ENCODE data around the gene SOX18.

Gene SOX18

DNA sequence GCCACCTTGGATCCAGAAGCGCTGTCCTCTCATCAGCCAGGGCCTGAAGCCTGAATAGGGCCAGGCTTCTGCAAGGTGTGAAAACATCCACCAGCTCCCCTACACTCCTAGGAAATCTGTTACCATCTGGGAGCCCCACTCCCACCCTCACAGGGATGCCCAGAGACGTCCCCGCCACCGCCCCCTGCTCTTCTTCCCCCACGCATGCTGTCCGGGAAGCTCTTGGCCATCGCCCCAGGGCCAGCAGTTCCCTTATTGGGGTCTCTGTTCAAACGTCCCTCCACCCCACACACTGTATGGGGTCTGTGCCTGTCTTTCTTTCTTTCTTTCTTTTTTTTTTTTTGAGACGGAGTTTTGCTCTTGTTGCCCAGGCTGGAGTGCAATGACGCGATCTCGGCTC is 26.1 kb upstream of the SOX18 start:
- Histone ChIP-seq H3K36me3 (peaks cover 0 to 44% (median 23%) of the 10 kb centered on the region in 3 donors), H3K27ac (no peak overlapping the region)
- intact Hi-C loops (cut with DNase I; ENCODE audit: low total_unique reads), result no loop called here

DNA sequence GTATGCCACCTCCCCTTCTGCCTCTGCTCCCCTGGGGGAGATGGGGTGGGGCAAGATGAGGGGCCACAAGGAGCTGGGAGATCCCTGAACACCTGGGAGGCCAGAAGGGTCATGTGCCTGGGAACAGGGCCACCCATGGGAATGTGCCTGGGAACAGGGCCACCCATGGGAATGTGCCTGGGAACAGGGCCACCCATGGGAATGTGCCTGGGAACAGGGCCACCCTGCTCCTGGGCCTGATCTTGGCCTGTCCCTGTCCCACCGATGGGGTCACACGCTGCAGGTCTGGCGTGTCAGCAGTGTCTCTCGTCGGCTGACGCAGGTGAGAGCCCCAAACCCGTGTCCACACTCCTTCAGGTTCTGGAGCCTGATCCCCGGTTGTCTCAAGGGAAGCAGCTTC is 25.5 kb upstream of the SOX18 start:
- H3K27ac ChIP-seq, result no peak overlapping the region
- intact Hi-C loops (cut with DNase I; ENCODE audit: low total_unique reads), result no loop called here
- H3K4me3 ChIP-seq, result no peak overlapping the region
- peaks cover 0 to 34% (median 30%) of the 10 kb centered on the region in 4 donors for H3K4me1 ChIP-seq
- DNase-seq, result no peak
- peaks cover 0 to 50% (median 29%) of the 10 kb centered on the region in 3 donors for H3K36me3 ChIP-seq
- H3K9me3 ChIP-seq, result no peaks in the 10 kb centered on the region
- no peaks in the 10 kb centered on the region for H3K27me3 ChIP-seq
- TF ChIP-seq, protein P1, sequence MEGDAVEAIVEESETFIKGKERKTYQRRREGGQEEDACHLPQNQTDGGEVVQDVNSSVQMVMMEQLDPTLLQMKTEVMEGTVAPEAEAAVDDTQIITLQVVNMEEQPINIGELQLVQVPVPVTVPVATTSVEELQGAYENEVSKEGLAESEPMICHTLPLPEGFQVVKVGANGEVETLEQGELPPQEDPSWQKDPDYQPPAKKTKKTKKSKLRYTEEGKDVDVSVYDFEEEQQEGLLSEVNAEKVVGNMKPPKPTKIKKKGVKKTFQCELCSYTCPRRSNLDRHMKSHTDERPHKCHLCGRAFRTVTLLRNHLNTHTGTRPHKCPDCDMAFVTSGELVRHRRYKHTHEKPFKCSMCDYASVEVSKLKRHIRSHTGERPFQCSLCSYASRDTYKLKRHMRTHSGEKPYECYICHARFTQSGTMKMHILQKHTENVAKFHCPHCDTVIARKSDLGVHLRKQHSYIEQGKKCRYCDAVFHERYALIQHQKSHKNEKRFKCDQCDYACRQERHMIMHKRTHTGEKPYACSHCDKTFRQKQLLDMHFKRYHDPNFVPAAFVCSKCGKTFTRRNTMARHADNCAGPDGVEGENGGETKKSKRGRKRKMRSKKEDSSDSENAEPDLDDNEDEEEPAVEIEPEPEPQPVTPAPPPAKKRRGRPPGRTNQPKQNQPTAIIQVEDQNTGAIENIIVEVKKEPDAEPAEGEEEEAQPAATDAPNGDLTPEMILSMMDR (IDR thresholded peaks at IDR 0.05), result no peak

More for the DNA sequence above, 26.1 kb upstream of the SOX18 start:
- no peaks in the 10 kb centered on the region for H3K27me3 ChIP-seq
- no peaks in the 10 kb centered on the region for H3K9me3 ChIP-seq
- H3K4me3 ChIP-seq, result no peak overlapping the region
- peaks cover 0 to 38% (median 33%) of the 10 kb centered on the region in 4 donors for H3K4me1 ChIP-seq
- DNase-seq, result no peak
- TF ChIP-seq, protein P1 (IDR thresholded peaks at IDR 0.05), result no peak

DNA sequence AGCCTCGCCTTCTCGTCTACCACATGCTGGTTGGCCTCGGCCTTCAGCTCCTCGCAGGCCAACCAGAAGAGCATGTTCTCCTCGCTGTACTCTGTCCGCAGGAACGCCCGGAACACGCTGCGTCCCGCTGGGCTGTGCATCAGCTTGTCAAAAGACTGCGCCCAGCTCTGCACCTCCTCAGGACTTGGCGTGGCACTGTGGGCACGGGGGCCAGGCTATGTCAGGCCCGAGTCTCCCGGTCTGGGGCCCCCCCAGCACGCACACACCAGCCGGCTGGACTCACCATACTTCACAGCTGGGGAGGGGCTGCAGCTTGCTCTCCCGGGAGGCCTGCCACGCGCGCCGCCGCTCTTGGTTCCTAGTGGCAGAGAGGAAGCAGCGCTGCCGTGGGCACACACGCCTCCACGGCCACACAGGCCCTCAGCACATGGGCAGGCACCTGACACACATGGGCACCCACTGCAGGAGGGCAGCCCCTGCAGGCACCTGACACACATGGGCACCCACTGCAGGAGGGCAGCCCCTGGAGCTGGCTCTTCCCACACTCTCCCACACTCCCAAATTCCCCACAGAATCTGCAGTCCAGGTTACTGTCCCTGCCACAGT is 24.8 kb upstream of the SOX18 start:
- no peak for DNase-seq
- TF ChIP-seq, protein P1 (IDR thresholded peaks at IDR 0.05), result no peak
- intact Hi-C loops (cut with DNase I; ENCODE audit: low total_unique reads), result no loop called here
- H3K9me3 ChIP-seq, result no peaks in the 10 kb centered on the region
- H3K27me3 ChIP-seq, result no peaks in the 10 kb centered on the region
- H3K4me1 ChIP-seq, result peaks cover 0 to 32% (median 29%) of the 10 kb centered on the region in 4 donors
- H3K27ac ChIP-seq, result no peak overlapping the region
- no peak overlapping the region for H3K4me3 ChIP-seq
- H3K36me3 ChIP-seq, result peaks cover 0 to 56% (median 30%) of the 10 kb centered on the region in 3 donors

DNA sequence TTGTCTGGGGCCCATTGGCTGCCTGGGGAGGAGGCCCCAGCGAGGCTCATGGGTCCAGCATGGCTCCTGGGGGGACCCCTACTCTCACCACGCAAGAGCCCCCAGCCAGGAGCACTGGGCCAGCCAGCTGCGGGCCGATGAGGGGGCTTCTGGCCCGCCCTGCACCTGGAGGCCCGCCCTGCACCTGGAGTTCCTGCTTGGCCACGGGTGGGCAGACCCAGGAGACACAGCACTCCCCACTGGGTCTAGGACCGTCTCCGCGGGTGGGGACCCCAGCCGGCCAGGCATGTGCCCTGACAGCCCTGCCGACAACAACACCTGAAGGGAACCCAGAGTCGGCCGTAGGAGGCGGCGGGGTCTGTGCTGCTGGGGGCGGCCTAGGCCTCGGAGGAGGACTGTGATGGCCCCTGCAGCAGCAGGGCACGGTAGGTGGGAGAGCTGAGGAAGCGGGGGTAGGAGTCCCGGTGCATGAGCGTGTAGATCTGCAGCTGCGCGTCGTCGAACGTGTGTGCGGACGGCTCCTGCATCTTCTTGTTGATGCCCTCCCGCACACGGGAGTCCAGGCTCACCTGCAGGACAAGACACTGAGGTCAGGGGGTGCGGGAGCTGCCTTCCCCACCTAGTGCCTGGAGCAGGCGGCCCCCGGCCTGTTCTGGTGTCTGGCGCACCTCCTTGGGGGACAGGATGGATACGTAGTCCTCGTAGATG is 24.2 kb upstream of the SOX18 start:
- Histone ChIP-seq H3K4me1 (peaks cover 0 to 25% (median 23%) of the 10 kb centered on the region in 4 donors), H3K4me3 (no peak overlapping the region), H3K36me3 (peaks cover 0 to 57% (median 30%) of the 10 kb centered on the region in 3 donors), H3K27me3 (no peaks in the 10 kb centered on the region), H3K27ac (no peak overlapping the region), H3K9me3 (no peaks in the 10 kb centered on the region)
- no peak for DNase-seq
- TF ChIP-seq, protein P1 (IDR thresholded peaks at IDR 0.05), result no peak
- intact Hi-C loops (cut with DNase I; ENCODE audit: low total_unique reads), result no loop called here

DNA sequence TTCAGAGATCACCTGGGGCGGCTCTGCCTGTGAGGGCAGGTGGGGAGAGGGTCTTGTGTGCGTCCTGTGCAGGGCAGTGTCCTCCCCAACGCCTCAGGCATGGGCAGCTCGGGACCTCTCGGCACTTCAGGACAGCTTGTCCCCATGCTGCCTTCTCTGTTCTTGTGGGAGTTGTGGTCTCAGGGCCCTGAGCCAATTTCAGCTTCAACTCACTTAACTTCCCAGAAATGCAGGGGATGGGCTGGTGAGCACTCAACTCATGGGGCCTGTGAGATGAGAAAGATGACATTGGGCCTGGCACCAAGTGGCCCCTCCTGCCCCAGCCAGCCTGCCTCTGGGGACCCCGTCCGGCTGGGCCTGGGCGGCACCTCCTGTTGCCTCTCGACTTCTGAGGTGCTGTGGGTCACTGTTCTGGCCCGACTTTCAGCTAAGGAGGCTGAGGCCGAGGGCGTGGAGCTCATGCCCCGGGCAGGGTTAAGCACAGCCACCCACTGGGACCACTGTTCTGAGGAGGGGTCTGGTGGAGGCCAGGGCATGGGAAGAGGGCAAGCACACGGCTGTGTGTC is 23.1 kb upstream of the SOX18 start:
- intact Hi-C loops (cut with DNase I; ENCODE audit: low total_unique reads), result no loop called here
- Histone ChIP-seq H3K27ac (no peak overlapping the region), H3K27me3 (no peaks in the 10 kb centered on the region)

More for the DNA sequence above, 23.1 kb upstream of the SOX18 start:
- TF ChIP-seq, protein P1 (IDR thresholded peaks at IDR 0.05), result no peak
- Histone ChIP-seq H3K36me3 (peaks cover 0 to 63% (median 30%) of the 10 kb centered on the region in 3 donors), H3K4me3 (no peak overlapping the region), H3K4me1 (peaks cover 0 to 15% (median 13%) of the 10 kb centered on the region in 4 donors), H3K9me3 (no peaks in the 10 kb centered on the region)
- DNase-seq, result no peak
